GM15510 (cell line): ENCODE results near the gene GNAZ.

Experiments
- POLR2A ChIP-seq: IDR thresholded peaks from 3 replicates; pipeline ENCODE4 v1.6.1; 2011; ENCODE audit warnings: borderline replicate concordance; ENCODE audit not compliant: insufficient read length; ENCODE audit errors: extremely low read depth

GNAZ gene

DNA sequence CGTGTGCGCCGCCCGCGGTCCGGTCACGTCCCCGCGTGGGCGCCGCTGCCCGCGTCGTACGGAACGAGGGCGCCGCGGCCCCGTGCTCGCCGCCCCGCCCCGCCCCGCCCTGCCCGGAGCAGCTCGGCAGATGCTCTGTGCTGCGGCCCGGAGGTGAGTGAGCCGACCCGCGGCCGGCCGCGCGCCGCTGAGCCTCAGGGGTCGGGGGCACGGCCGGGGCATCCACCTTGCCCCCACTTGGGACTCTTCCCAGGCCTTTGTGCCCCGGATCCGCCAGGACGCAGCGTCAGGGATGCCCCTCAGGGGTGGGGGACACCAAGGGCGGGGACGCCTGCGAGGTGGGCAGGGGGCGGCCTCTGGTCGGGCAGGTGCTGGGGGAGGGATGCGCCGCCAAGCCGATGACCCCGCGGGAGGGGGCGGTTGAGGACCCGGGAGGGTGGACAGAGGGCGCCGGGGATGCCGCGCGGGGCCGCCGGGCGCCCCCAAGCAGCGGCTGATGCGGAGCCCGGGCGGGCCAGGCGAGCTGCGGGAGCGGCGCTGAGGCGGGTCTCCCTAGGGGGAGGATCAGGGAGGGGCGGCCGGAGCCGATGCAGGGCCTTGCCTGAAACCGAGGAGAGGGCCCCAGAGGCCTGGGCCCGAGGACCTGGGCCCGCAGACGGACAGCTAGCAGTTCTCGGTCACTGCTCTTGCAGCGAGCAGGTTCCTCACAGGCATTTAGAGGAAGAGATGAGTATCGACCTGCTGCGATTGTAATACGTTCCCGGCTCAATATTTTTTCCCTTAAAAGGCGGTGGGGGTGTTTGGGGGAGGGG lies at the start of gene GNAZ:
TSS of gene GNAZ (plus strand) at position 102 of the 812 bp plus-strand sequence. CDS start 25,177 bp downstream, outside the sequence.
- TF ChIP-seq POLR2A, result no peak

DNA sequence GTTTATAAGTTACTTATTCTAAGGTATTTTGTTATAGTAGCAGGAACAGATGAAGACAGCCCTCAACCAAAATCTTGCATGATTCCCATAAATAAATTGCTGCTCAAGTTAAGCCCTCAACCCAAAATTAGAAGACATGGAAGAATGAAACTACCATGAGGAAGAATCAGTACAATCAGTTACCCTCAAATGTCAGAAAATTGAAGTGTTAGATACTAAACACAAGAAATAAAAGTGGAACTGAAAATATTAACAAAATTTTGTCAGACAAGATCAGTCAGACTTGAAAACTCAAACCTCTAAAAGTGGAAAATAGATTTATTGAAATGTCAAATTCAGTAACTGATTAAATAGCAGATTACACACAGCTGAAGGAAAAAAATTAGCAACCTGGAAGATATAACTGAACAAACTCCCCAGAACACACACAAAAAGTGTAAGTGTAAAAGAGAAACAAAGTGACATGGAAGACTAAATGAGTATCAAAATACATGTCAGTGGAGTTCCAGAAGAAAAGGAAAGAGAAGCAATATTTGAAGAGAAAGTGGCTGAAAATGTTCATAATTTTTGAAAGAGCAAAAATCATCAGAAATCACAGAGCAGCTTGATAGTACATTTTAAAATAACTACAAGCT lies 49.5 kb upstream of the GNAZ start:
- no peak for TF ChIP-seq POLR2A

DNA sequence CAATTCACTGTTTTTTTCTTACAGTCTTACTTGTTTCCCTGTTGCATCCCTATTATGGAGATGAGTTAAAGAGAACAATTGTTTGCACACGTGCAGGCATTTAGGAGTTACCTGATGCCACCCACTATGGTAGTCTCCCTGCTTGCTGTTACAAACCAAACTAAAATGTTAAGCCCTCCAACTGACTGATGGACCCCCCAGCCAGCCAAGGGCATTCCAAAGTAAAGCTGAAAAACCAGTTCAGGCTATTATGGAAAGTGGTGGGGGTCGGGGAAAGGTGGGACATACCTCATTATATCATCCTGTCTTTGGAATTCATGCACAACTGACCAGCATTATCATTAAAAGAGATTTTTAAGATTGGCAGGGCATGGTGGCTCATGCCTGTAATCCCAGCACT lies 47.0 kb upstream of the GNAZ start:
- no peak for TF ChIP-seq POLR2A

DNA sequence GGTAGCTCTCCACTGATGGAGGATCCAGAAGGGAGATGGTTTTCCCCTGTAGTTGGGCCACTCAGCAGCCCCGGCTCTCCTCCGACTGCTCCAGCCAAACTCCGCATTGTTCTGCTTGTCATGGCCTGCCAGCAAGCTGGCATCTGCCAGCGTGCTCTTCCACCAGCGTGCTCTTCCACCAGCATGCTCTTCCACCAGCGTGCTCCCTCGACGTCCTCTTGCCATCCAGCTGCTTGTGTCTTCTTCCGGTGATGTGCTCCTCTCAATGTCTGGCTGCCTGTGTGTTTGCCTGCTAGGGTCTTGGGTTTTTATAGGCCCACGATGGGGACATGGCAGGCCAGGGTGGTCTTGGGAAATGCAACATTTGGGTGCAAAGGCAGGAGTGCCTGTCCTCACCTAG lies 43.5 kb upstream of the GNAZ start:
- no peak for TF ChIP-seq POLR2A

DNA sequence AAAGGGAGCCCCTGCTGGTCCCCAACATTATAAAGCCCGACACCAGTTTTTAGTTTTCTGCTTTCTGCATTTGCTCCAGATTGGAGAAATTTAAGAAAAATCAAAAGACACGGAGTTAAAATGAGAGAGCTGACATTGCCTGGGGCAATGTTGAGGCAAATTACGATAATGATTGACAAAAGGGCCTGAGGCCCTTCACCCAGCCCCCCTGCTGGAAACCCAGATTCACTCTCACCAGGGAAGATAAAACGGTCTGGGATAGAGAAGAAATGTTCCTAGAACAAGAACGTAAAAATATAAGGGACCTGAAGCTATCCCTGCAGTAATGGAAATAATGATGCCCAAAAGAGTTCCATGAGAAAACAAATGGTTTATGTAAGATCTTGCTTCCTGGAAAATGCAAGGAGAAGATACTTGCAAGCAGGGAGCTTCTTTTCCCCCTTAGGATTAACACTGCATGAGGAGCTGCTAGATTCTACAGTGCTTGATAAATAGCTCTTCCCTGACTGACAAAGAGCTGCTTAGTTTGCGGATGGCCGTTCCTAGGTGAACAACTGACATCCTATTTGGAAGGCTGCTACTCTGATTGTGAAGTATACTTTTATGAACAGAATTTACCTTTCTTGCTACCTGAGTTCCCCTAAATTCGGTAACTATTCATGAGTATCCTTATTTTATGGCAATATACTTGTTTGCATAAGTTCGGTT lies 40.6 kb upstream of the GNAZ start:
- TF ChIP-seq POLR2A, result no peak

DNA sequence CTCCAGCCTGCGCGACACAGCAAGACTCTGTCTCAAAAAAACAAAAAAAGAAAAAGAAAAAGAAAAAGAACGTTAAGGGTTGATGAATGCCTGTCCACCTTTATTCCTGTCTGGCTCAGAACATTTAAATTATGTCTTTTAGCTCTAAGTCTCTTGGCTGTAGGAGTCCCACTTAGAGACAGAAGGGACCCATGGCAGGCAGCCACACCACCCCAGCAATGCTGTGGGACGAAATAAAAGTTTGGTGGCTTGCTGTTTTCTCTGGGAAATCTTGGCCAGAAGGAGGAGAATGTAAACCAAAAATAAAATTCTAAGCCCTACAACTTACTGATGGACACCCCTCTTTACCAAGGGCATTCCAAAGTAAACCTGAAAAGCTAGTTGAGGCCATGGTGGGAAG lies 38.9 kb upstream of the GNAZ start:
- TF ChIP-seq POLR2A, result no peak

DNA sequence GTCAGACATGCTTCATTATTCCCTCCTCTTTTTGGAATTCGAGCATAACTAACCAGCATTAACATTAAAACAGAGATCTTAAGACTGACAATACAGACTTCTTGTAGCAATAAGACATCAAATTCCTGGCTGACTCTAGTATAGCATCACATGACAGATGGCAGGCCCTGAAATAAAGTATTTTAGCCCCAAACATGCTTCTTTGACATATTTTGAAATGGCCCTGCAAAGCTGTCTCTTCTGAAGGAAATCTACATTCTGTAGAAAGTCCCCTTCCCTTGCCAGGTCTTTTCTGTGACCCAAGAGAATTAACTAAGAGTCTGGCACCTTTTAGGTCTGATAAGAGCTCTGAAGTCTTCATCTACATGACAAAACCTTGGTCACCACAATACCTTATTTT lies 38.5 kb upstream of the GNAZ start:
- no peak for TF ChIP-seq POLR2A

DNA sequence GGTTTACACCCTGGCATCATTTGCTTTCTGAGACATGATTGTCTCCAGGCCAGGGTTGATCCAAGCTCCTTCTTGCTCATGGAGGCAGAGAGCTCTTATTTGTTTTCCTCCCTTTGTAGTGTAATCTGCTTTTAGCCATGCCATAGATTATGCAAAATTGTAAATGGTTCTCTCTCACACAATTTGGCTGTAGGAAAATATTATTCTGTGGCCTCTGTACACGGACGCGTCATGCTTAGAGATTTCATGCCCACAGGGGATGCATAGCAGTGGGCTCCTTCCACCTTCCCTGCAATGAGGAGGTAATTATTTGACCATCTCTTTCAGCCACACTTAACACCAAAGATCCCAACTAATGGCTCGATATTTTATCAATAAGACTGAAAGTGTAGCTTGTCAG lies 37.7 kb upstream of the GNAZ start:
- no peak for TF ChIP-seq POLR2A

DNA sequence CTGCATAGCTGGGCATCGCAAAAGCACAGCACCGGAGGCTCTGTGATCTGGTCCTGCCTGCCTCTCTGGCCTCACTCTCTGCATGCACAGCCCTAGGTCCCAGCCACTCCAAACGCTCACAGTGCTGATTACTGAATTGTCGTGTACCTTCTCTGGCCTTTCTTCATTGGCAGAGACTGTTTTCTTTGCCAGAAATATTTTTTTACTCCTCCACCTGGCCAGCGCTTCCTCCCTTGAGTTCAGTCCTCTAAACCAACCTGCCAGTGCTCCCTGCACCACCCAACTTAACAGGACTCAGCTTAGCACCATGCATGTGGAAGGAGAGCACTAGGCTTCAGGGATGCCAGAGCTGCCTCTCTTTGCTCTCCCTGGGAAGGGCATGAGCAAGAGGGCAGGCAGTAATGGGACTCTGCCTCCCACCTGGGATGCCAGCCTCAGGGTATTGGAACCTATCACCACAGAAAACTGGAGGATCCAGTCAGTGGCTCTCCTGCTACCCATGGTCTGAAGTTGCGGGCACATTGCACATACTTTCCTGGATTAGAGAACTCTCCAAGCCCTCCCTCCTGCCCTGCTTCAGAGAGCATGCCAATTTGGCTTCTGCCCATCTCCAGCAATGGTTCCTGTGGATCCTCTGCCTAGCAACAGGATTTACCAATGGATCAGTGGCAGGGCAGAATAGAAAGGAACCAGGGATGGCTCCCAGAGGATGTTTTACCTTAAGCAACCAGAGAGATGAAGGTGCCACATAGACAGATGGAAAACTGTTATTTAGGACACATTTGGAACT lies 37.0 kb upstream of the GNAZ start:
- no peak for TF ChIP-seq POLR2A

DNA sequence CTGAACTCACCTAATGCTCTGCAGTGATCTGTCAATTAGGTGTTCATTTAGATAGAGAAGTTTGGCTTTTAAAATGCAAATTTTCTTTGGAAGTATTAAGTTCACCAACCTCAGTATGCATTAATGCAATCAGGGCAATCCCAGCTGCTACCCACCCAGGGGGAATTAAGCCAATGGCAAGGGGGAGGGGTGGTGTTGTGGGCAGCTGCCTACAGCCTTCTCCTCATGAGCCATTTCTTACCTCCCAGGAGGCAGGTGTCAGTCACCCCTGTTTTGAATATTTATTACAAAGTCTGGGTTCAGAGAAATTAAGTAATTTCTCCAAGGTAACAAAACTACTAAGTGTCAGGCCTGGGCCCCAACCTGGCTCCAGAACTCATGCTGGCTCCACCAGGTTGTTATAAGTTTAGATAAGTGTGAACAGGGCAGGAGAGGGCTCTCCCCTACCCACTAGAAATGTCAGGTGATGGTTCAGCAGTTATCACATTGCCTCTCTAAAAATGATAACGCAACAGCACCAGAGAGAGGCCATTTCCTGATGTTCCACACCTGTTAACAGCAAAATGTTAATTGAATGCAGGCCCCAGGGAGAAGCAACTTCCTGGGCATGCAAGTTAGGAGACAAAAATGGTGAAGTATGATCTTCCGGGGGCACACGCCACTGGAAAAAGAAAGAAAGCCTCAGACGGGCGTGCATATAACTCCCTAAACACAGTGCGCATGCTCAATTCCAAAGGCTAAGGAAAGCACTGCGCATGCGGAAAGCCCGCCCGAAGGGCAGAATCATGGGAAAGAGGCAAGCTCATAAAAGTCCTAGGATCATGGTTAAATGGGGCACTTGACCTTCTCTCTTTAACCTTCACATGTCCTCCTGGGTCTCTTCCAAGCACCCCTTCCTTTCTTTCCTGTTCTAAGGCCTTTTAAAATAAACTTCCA lies 35.4 kb upstream of the GNAZ start:
- no peak for TF ChIP-seq POLR2A

DNA sequence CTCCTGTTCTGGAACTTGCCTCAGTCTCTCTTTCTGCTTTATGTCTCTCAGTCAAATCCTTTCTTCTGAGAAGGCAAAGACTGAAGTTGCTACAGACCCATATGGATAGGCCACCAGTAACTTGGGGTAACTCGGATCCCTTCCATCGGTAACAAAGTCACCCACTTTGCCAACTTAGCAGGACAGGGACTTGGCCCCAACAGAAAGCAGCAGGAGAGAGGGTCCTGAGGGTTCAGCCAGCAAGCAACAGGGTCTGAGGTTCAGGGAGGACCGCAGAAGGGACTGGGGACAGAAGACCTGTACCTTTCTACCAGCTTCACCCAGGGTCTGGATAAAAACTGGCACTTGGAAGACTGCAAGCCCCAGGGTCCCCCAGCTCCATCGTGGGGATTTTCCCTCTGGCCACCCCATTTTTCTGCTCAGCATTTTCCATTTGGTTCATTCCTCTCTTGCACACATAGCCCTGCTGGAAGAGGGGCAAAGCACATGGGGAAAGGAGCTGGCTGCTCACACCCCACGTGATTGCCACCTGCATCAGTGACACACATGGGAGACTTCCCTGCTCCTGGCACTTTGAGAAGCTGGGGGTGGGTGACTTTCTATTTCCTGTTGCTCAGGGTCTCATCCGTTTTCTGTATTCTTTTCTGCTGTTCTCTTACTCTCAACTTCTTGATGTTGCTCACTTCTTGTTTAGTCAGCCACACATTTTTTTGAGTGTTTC lies 34.6 kb upstream of the GNAZ start:
- no peak for TF ChIP-seq POLR2A

DNA sequence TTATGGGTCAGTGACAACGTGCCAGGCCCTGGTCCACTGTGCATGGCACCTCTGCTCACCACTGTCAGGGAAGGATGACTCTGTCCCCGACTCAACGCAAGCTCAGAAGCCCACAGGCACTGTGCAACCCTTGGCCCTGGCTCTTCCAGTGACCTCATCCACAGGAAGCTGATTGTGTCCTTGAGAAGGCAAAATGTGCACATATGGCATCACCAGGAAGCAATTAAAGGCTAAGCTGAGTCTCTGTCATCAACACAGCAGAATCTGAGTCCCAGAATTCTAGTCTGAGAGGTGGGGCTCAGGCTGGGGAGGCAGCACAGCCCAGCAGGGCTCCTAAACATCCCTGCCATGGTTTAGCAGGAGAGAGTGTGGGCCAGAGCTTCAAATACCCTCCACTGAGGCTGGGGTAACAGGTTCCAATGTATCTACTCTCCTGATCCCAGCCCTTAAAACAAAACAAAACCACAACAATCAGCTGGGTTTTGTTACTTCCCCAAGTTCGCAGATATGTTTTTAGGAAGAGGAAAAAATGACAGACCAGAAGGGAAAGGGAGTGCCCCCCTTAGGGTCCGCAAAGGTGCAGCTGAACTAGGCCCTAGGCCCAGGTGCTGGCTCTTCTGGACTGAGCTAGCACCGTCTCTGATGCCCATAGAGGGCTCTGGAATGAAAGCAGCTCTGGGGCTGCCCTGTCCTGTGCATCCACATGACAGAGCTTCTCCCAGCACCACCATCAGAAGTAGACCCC lies 33.5 kb upstream of the GNAZ start:
- TF ChIP-seq POLR2A, result no peak
